HepG2 (cell line): Measurements from ENCODE around the gene EPB41. TPM values are rescaled to one million over a fixed set of nuclear protein-coding genes. Genes with fewer than 3 reads are reported as not detected.

Experiments used
- ATAC-seq: fragments of 200-7000 bp; cut with Tn5 transposase; 3 replicates; pipeline ENCODE4 v1.9.1; 2020; ENCODE audit warnings: mild to moderate bottlenecking, moderate library complexity
- BruUV-seq: library from RNA; stranded (reverse); fragments of 400-500 nt; replicated peaks from 2 replicates; lab custom pipeline; 2021; lab: Mats Ljungman, UMichigan
- CTCF ChIA-PET: fragments of 300-600 bp; formaldehyde crosslinking; extraction: SDS; loops from one replicate; lab custom pipeline; 2021; ENCODE audit warnings: low total read pairs, inconsistent platforms, low intra/inter-chr PET ratio; lab: Yijun Ruan, JAX
- POLR2A ChIA-PET: fragments of 350-600 bp; sonication (Branson Sonifier 250); formaldehyde crosslinking; loops from one replicate; lab custom pipeline; 2020; ENCODE audit warnings: antibody characterized with exemption, inconsistent platforms; lab: Yijun Ruan, JAX
- DNase-seq: peaks from one replicate; pipeline ENCODE4 v3.0.0-alpha.2; 2015; ENCODE audit warnings: low spot score
- FAIRE-seq: peaks from 3 replicates; lab custom pipeline; 2011; peaks lifted over from hg19 to GRCh38; lab: Jason Lieb, UNC
- H2AFZ ChIP-seq: one replicate; pipeline ENCODE4 v1.6.1; 2011; ENCODE audit warnings: low read length, inconsistent platforms
- H3K27ac ChIP-seq: fragments of 300-600 bp; 3 replicates; pipeline ENCODE4 v1.8.0; 2011; ENCODE audit warnings: mixed run types, mild to moderate bottlenecking, mixed read lengths, low read length, inconsistent platforms; ENCODE audit not compliant: insufficient read depth; ENCODE audit errors: extremely low read length
- H3K27me3 ChIP-seq, 2 experiments: fragments of 200-600 bp in 1 of 2; 2 replicates in 1 of 2; 3 replicates in 1 of 2; pipeline versions ENCODE4 v1.6.0 to v1.8.0; 2011; ENCODE audit warnings: low read length in 2 of 2, mild to moderate bottlenecking in 2 of 2, moderate library complexity in 2 of 2, inconsistent platforms in 1 of 2; ENCODE audit not compliant: insufficient read depth in 2 of 2, control insufficient read depth in 1 of 2
- H3K36me3 ChIP-seq, 2 experiments: fragments of 200-600 bp in 1 of 2; replicated peaks in 1 of 2; 2 replicates in 1 of 2; 3 replicates in 1 of 2; pipeline versions ENCODE4 v1.5.1 to v1.8.0; 2011; ENCODE audit warnings: low read length in 2 of 2, inconsistent platforms in 1 of 2; ENCODE audit not compliant: insufficient read depth in 2 of 2, control insufficient read depth in 1 of 2
- H3K4me1 ChIP-seq: 2 replicates; pipeline ENCODE4 v1.5.1; 2012; ENCODE audit warnings: low read length, inconsistent platforms; ENCODE audit not compliant: insufficient read depth
- H3K4me2 ChIP-seq: 2 replicates; pipeline ENCODE4 v1.6.0; 2011; ENCODE audit warnings: low read depth, low read length, inconsistent platforms
- H3K4me3 ChIP-seq, 3 experiments: fragments of 200-600 bp in 1 of 3; sonication (generic), shearing (Covaris generic) in 1 of 3; replicated peaks in 1 of 3; 2 replicates each; pipeline ENCODE4 v1.5.1; 2011 to 2016; ENCODE audit warnings: low read length in 3 of 3, inconsistent platforms in 2 of 3, low read depth in 2 of 3, mild to moderate bottlenecking in 2 of 3, control low read depth in 1 of 3, mixed read lengths in 1 of 3; ENCODE audit not compliant: insufficient read depth in 1 of 3
- H3K79me2 ChIP-seq: one replicate; pipeline ENCODE4 v1.6.1; 2011; ENCODE audit warnings: low read length, inconsistent platforms; ENCODE audit not compliant: insufficient read depth
- H3K9ac ChIP-seq: 2 replicates; pipeline ENCODE4 v1.6.0; 2011; ENCODE audit warnings: mild to moderate bottlenecking, low read depth, low read length, inconsistent platforms; ENCODE audit not compliant: insufficient read depth
- H3K9me3 ChIP-seq: 2 replicates; pipeline ENCODE4 v1.5.1; 2012; ENCODE audit warnings: mild to moderate bottlenecking, low read length
- H4K20me1 ChIP-seq: 2 replicates; pipeline ENCODE4 v1.6.0; 2011; ENCODE audit warnings: inconsistent platforms, mild to moderate bottlenecking, low read length, moderate library complexity; ENCODE audit not compliant: insufficient read depth
- EED ChIP-seq: sonication (generic); formaldehyde crosslinking; IDR thresholded peaks from 2 replicates; pipeline ENCODE4 v1.5.0; 2020; ENCODE audit warnings: mild to moderate bottlenecking, missing genetic modification reagents
- FOXA3 ChIP-seq: IDR thresholded peaks from 2 replicates; pipeline ENCODE4 v1.6.1; 2016; ENCODE audit warnings: missing genetic modification reagents, missing compliant biosample characterization
- HMGXB3 ChIP-seq: sonication (generic); formaldehyde crosslinking; IDR thresholded peaks from 2 replicates; pipeline ENCODE4 v1.4.0; 2020; ENCODE audit warnings: missing genetic modification reagents, borderline replicate concordance
- SMAD9 ChIP-seq: sonication (generic); formaldehyde crosslinking; IDR thresholded peaks from 2 replicates; pipeline ENCODE4 v1.5.1; 2020; ENCODE audit warnings: mild to moderate bottlenecking, missing genetic modification reagents
- TCF12 ChIP-seq, 2 experiments: fragments of 450-650 bp in 1 of 2; sonication (generic) in 1 of 2; formaldehyde crosslinking in 1 of 2; IDR thresholded peaks; 2 replicates each; pipeline versions ENCODE4 v1.6.1 to v1.8.0; 2017 to 2022; ENCODE audit warnings: antibody characterized with exemption in 1 of 2, mild to moderate bottlenecking in 1 of 2, missing genetic modification reagents in 1 of 2, moderate library complexity in 1 of 2
- ZNF18 ChIP-seq: sonication (generic); formaldehyde crosslinking; IDR thresholded peaks from 2 replicates; pipeline ENCODE4 v1.8.0; 2022; ENCODE audit warnings: mild to moderate bottlenecking, missing genetic modification reagents; ENCODE audit not compliant: insufficient replicate concordance
- WGBS: methylation state at CpG from one replicate; pipeline ENCODE4 v1.1.6; 2017; ENCODE audit warnings: low lambda C conversion rate; 5-methylcytosine and 5-hydroxymethylcytosine counted together
- in situ Hi-C: cut with HindIII; loops from 2 replicates; pipeline ENCODE4 v1.10.0; 2017; ENCODE audit warnings: low pct_unique_long_range_greater_than_20kb; ENCODE audit not compliant: extremely low pct_ligation_motif_present
- intact Hi-C: fragments of 100-400 bp; cut with micrococcal nuclease; formaldehyde crosslinking; loops from one replicate; pipeline ENCODE4 v1.10.0; 2022; ENCODE audit not compliant: unreplicated experiment
- polyA plus RNA-seq, 8 experiments: library from polyadenylated mRNA; depleted of rRNA in 3 of 8; stranded (reverse) in 7 of 8; unstranded in 1 of 8; fragments of >200 nt; fragmentation: Illumina TruSeq in 4 of 8; extraction: Trizol in 4 of 8; gene quantifications; 2 replicates each; pipeline versions ENCODE4 v1.2.1 to v1.2.3, GENCODE V29; 2011 to 2016; ENCODE audit warnings: low read depth in 4 of 8, missing spikeins in 1 of 8, mixed read lengths in 1 of 8; ENCODE audit not compliant: insufficient read depth in 1 of 8
- total RNA-seq, 5 experiments: library from RNA; depleted of rRNA; stranded (reverse); fragments of >200 nt; fragmentation: Illumina TruSeq; extraction: Trizol; gene quantifications; 2 replicates each; pipeline ENCODE4 v1.2.3, GENCODE V29; 2016; ENCODE audit warnings: low read depth in 1 of 5
- TF ChIP-seq, protein P1 (sequence below): sonication (generic); formaldehyde crosslinking; IDR thresholded peaks from 2 replicates; pipeline ENCODE4 v1.4.0; 2020; ENCODE audit warnings: missing genetic modification reagents, mild to moderate bottlenecking, borderline replicate concordance

The EPB41 gene
- total and polyA plus RNA-seq, 2 of the 13 experiments (the other 11 are each of a cell fraction or from before 2014, with no cell fraction given) = 34.5 to 46.7 TPM

DNA sequence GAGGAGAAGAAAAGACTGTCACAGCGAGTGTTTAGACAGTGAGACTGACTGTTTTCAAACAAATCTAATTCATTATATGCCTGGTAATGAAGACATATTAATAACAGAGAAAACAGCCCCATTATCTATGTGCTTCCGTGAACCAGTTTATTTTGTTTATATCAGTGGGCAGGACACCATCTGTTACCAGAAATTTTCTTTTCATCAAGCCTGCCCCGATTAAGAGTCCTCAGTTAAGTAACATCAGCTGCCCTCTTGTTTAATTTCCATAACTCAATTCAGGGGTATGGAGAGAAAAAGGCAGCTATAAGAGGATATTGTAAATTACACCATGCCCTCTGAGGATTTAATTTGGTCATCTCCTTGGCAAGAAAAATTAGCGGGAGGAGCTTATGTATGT is 115.3 kb downstream of the EPB41 start:
- WGBS = 95% methylated on average over 4 of the region's 4 CpGs
- no peak overlapping the region for H3K4me3 ChIP-seq
- no peak for TF ChIP-seq FOXA3
- no peak for TF ChIP-seq HMGXB3 (CRISPR knock-in tag)
- no peak for TF ChIP-seq ZNF18 (CRISPR knock-in tag)
- no peak for TF ChIP-seq TCF12 (IDR thresholded peaks at IDR 0.05)
- TF ChIP-seq TCF12 (CRISPR knock-in tag; IDR thresholded peaks at IDR 0.05) = no peak
- TF ChIP-seq EED = no peak
- TF ChIP-seq SMAD9 = no peak
- TF ChIP-seq, protein P1, sequence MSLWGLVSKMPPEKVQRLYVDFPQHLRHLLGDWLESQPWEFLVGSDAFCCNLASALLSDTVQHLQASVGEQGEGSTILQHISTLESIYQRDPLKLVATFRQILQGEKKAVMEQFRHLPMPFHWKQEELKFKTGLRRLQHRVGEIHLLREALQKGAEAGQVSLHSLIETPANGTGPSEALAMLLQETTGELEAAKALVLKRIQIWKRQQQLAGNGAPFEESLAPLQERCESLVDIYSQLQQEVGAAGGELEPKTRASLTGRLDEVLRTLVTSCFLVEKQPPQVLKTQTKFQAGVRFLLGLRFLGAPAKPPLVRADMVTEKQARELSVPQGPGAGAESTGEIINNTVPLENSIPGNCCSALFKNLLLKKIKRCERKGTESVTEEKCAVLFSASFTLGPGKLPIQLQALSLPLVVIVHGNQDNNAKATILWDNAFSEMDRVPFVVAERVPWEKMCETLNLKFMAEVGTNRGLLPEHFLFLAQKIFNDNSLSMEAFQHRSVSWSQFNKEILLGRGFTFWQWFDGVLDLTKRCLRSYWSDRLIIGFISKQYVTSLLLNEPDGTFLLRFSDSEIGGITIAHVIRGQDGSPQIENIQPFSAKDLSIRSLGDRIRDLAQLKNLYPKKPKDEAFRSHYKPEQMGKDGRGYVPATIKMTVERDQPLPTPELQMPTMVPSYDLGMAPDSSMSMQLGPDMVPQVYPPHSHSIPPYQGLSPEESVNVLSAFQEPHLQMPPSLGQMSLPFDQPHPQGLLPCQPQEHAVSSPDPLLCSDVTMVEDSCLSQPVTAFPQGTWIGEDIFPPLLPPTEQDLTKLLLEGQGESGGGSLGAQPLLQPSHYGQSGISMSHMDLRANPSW (CRISPR knock-in tag) = no peak
- DNase-seq (no peak), FAIRE-seq (no peak), ATAC-seq (no peak)
- no TSS peak for BruUV-seq
- H3K27me3 ChIP-seq = no peaks in the 10 kb centered on the region
- H3K9ac ChIP-seq = no peak overlapping the region
- no peaks in the 10 kb centered on the region for H3K79me2 ChIP-seq
- intact Hi-C loops (loop anchor here (5.0 kb wide), 1 partner anchor 173 kb away; no protein-coding TSS in a partner anchor), in situ Hi-C loops (loop anchor here (5.0 to 25.0 kb wide), 2 partner anchors 147 to 242 kb away; no protein-coding TSS in a partner anchor)
- ChIA-PET POLR2A (no interaction called here), CTCF (no interaction called here)
- H3K4me2 ChIP-seq = no peak overlapping the region
- H3K4me1 ChIP-seq = no peaks in the 10 kb centered on the region
- H2AFZ ChIP-seq = no peak overlapping the region
- peaks cover 7 to 21% of the 10 kb centered on the region in 2 experiments; a peak in 4 of 5 replicates for H3K36me3 ChIP-seq
- H3K9me3 ChIP-seq = no peaks in the 10 kb centered on the region
- H3K27ac ChIP-seq = no peak overlapping the region
- H4K20me1 ChIP-seq = no peaks in the 10 kb centered on the region
